WTC11 (cell line): Measurements from ENCODE around the gene PSMG4. TPM values are rescaled to one million over a fixed set of nuclear protein-coding genes. Genes with fewer than 3 reads are reported as not detected.

Experiments
- ATAC-seq: fragments of 200-7000 bp; cut with Tn5 transposase; 2 replicates; pipeline ENCODE4 v1.10.0; 2021; ENCODE audit warnings: mild to moderate bottlenecking, moderate library complexity
- CTCF ChIA-PET: fragments of 300-600 bp; sonication (Branson Sonifier 250); formaldehyde crosslinking; loops from one replicate; lab custom pipeline; 2021; ENCODE audit warnings: antibody characterized with exemption; lab: Charles Lee
- POLR2A ChIA-PET: fragments of 350-600 bp; sonication (Branson Sonifier 250); formaldehyde crosslinking; loops from one replicate; lab custom pipeline; 2021; ENCODE audit warnings: antibody characterized with exemption; lab: Charles Lee
- DNase-seq: peaks from one replicate; pipeline ENCODE4 v3.0.0; 2021; ENCODE audit warnings: low spot score
- H3K27ac Mint-ChIP-seq: 2 replicates; pipeline ENCODE4 v1.8.0; 2021; ENCODE audit warnings: mixed read lengths
- H3K27me3 Mint-ChIP-seq: 2 replicates; pipeline ENCODE4 v1.8.0; 2021; ENCODE audit warnings: low read depth, mild to moderate bottlenecking, moderate library complexity, mixed read lengths
- H3K36me3 Mint-ChIP-seq: 2 replicates; pipeline ENCODE4 v1.8.0; 2021; ENCODE audit warnings: mixed read lengths
- H3K4me1 Mint-ChIP-seq: 2 replicates; pipeline ENCODE4 v1.8.0; 2022; ENCODE audit warnings: mixed read lengths
- H3K4me3 Mint-ChIP-seq: 2 replicates; pipeline ENCODE4 v1.8.0; 2021; ENCODE audit warnings: mild to moderate bottlenecking, moderate library complexity, mixed read lengths
- H3K9me3 Mint-ChIP-seq: 2 replicates; pipeline ENCODE4 v1.8.0; 2021; ENCODE audit warnings: mixed read lengths
- ATF1 ChIP-seq: sonication (generic); formaldehyde crosslinking; IDR thresholded peaks from 2 replicates; pipeline ENCODE4 v1.8.1; 2023; ENCODE audit warnings: mild to moderate bottlenecking, moderate library complexity, missing genetic modification reagents
- ATF3 ChIP-seq: sonication (generic); formaldehyde crosslinking; conservative IDR thresholded peaks from 2 replicates; pipeline ENCODE4 v1.8.1; 2022; ENCODE audit warnings: mild to moderate bottlenecking, missing genetic modification reagents
- CBFB ChIP-seq: sonication (generic); formaldehyde crosslinking; IDR thresholded peaks from 2 replicates; pipeline ENCODE4 v1.8.1; 2022; ENCODE audit warnings: mild to moderate bottlenecking, low read depth, missing genetic modification reagents
- GTF2I ChIP-seq: fragments of 250-450 bp; sonication (Bioruptor Pico); conservative IDR thresholded peaks from 2 replicates; pipeline ENCODE4 v1.4.0; 2021; ENCODE audit warnings: mild to moderate bottlenecking
- IRF1 ChIP-seq: sonication (generic); formaldehyde crosslinking; IDR thresholded peaks from 2 replicates; pipeline ENCODE4 v1.8.0; 2023; ENCODE audit warnings: missing genetic modification reagents
- MAX ChIP-seq: sonication (generic); formaldehyde crosslinking; IDR thresholded peaks from 2 replicates; pipeline ENCODE4 v1.8.0; 2022; ENCODE audit warnings: mild to moderate bottlenecking, missing genetic modification reagents
- MYBL2 ChIP-seq: sonication (generic); formaldehyde crosslinking; IDR thresholded peaks from 2 replicates; pipeline ENCODE4 v1.8.1; 2023; ENCODE audit warnings: mild to moderate bottlenecking, moderate library complexity, missing genetic modification reagents
- NFATC4 ChIP-seq: fragments of 250-450 bp; sonication (Bioruptor Pico); IDR thresholded peaks from 2 replicates; pipeline ENCODE4 v1.9.0; 2021; ENCODE audit warnings: mild to moderate bottlenecking
- NR3C1 ChIP-seq: sonication (generic); formaldehyde crosslinking; conservative IDR thresholded peaks from 2 replicates; pipeline ENCODE4 v1.8.1; 2023; ENCODE audit warnings: low read depth, mild to moderate bottlenecking, missing genetic modification reagents
- OVOL2 ChIP-seq: fragments of 250-450 bp; sonication (Bioruptor Pico); IDR thresholded peaks from 2 replicates; pipeline ENCODE4 v1.9.0; 2021; ENCODE audit warnings: mild to moderate bottlenecking, borderline replicate concordance
- PREB ChIP-seq: sonication (generic); formaldehyde crosslinking; IDR thresholded peaks from 2 replicates; pipeline ENCODE4 v1.8.1; 2022; ENCODE audit warnings: mild to moderate bottlenecking, missing genetic modification reagents, moderate library complexity, borderline replicate concordance
- SMAD4 ChIP-seq: sonication (generic); formaldehyde crosslinking; IDR thresholded peaks from 2 replicates; pipeline ENCODE4 v1.8.0; 2022; ENCODE audit warnings: mild to moderate bottlenecking, missing genetic modification reagents
- TEAD1 ChIP-seq: sonication (generic); formaldehyde crosslinking; IDR thresholded peaks from 2 replicates; pipeline ENCODE4 v1.8.0; 2022; ENCODE audit warnings: mild to moderate bottlenecking, missing genetic modification reagents
- TEAD4 ChIP-seq: sonication (generic); formaldehyde crosslinking; IDR thresholded peaks from 2 replicates; pipeline ENCODE4 v1.8.0; 2022; ENCODE audit warnings: mild to moderate bottlenecking, missing genetic modification reagents
- TP53 ChIP-seq: sonication (generic); formaldehyde crosslinking; IDR thresholded peaks from 2 replicates; pipeline ENCODE4 v1.8.1; 2023; ENCODE audit warnings: mild to moderate bottlenecking, missing genetic modification reagents
- USF1 ChIP-seq: sonication (generic); formaldehyde crosslinking; IDR thresholded peaks from 2 replicates; pipeline ENCODE4 v1.8.0; 2022; ENCODE audit warnings: mild to moderate bottlenecking, missing genetic modification reagents
- ZNF121 ChIP-seq: sonication (generic); formaldehyde crosslinking; IDR thresholded peaks from 2 replicates; pipeline ENCODE4 v1.8.0; 2023; ENCODE audit warnings: missing genetic modification reagents
- ZNF317 ChIP-seq: sonication (generic); formaldehyde crosslinking; IDR thresholded peaks from 2 replicates; pipeline ENCODE4 v1.8.1; 2023; ENCODE audit warnings: low read depth, mild to moderate bottlenecking, moderate library complexity, missing genetic modification reagents, borderline replicate concordance
- total RNA-seq: library from RNA; stranded (reverse); gene quantifications from 3 replicates; pipeline ENCODE4 v1.2.3, GENCODE V29; 2021

Gene PSMG4
- total RNA-seq, 1 experiment from 2014 or later: 38.2 TPM

- POLR2A ChIA-PET: interaction anchor here (1.0 to 1.7 kb wide), 2 partner anchors 28 to 95 kb away, joined by 3 to 4 read pairs; no protein-coding TSS in a partner anchor
- no peak for ATAC-seq
Measured at GRCh38 chr6:3258201-3258600, 546 bp upstream of the PSMG4 start.

GRCh38 chr6:3259491-3259958, 778 bp downstream of the PSMG4 start:
- Mint-ChIP-seq H3K4me3 (peak overlapping the region; percentile 98), H3K27ac (peak overlapping the region; percentile 93), H3K4me1 (peaks cover 30% of the 10 kb centered on the region), H3K36me3 (peaks cover 21% of the 10 kb centered on the region; the same call in 1 of the 2 replicates)
- DNase-seq: no peak
- TF ChIP-seq TP53 (CRISPR knock-in tag) (no peak), MAX (peak; percentile 64)
- TF ChIP-seq, all 79 proteins: peak for 1
- ChIA-PET CTCF (interaction anchor here (0.8 to 3.5 kb wide), 11 partner anchors 8 to 490 kb away, joined by 3 to 22 read pairs (median 5); no protein-coding TSS in a partner anchor), POLR2A (interaction anchor here (0.5 to 1.7 kb wide), 3 partner anchors 29 to 426 kb away, joined by 3 to 4 read pairs (median 3); partner anchors contain the start of gene TUBB2B)
- Mint-ChIP-seq H3K9me3 (peaks cover 11% of the 10 kb centered on the region), H3K27me3 (peaks cover 4% of the 10 kb centered on the region)
- peak; percentile 7 for ATAC-seq

More at GRCh38 chr6:3258201-3258600, 546 bp upstream of the PSMG4 start:
- Mint-ChIP-seq H3K4me3 (peak overlapping the region; percentile 61), H3K27ac (no peak overlapping the region), H3K36me3 (peaks cover 20% of the 10 kb centered on the region), H3K4me1 (peaks cover 29% of the 10 kb centered on the region)
- CTCF ChIA-PET: interaction anchor here (0.6 to 2.3 kb wide), 8 partner anchors 10 to 259 kb away, joined by 3 to 12 read pairs (median 5); partner anchors contain the start of gene NQO2
- DNase-seq: no peak
- TF ChIP-seq NR3C1 (CRISPR knock-in tag): no peak
- TF ChIP-seq PREB (CRISPR knock-in tag): no peak
- TF ChIP-seq OVOL2 (CRISPR knock-in tag): no peak
- no peak for TF ChIP-seq MYBL2 (CRISPR knock-in tag)
- TF ChIP-seq CBFB: no peak
- TF ChIP-seq NFATC4 (CRISPR knock-in tag): no peak
- no peak for TF ChIP-seq TEAD4 (CRISPR knock-in tag)
- no peak for TF ChIP-seq ATF3 (CRISPR knock-in tag)
- no peak for TF ChIP-seq USF1
- TF ChIP-seq SMAD4 (CRISPR knock-in tag): no peak
- no peak for TF ChIP-seq GTF2I (CRISPR knock-in tag)
- no peak for TF ChIP-seq ATF1 (CRISPR knock-in tag)
- TF ChIP-seq TEAD1 (CRISPR knock-in tag): no peak
- no peak for TF ChIP-seq ZNF121 (CRISPR knock-in tag)
- TF ChIP-seq, all 79 proteins: peak for 0
- peaks cover 19% of the 10 kb centered on the region for H3K9me3 Mint-ChIP-seq
- H3K27me3 Mint-ChIP-seq: peaks cover 4% of the 10 kb centered on the region

- H3K9me3 Mint-ChIP-seq: peaks cover 3% of the 10 kb centered on the region
Measured at GRCh38 chr6:3260296-3260695, 1.5 kb downstream of the PSMG4 start.

More at GRCh38 chr6:3260296-3260695, 1.5 kb downstream of the PSMG4 start:
- CTCF ChIA-PET: interaction anchor here (0.6 to 3.5 kb wide), 8 partner anchors 9 to 489 kb away, joined by 3 to 22 read pairs (median 5); no protein-coding TSS in a partner anchor
- DNase-seq: no peak
- TF ChIP-seq IRF1 (CRISPR knock-in tag) (no peak), ZNF317 (CRISPR knock-in tag) (no peak)
- Mint-ChIP-seq H3K36me3 (peaks cover 21% of the 10 kb centered on the region), H3K27ac (peak overlapping the region; percentile 66; the same call in 1 of the 2 replicates), H3K27me3 (peaks cover 4% of the 10 kb centered on the region), H3K4me1 (peaks cover 30% of the 10 kb centered on the region), H3K4me3 (peak overlapping the region; percentile 98)
- POLR2A ChIA-PET: no interaction called here
- ATAC-seq: no peak
